Measurements from ENCODE around the gene GRIK2.

GRCh38 chr6:101728388-101728787 lies 334.9 kb downstream of the GRIK2 start:
- TF ChIP-seq EZH2 (IDR thresholded peaks at IDR 0.05; ENCODE audit: insufficient read depth, poor library complexity, severe bottlenecking) (no peak), EZH2phosphoT487 (IDR thresholded peaks at IDR 0.05; ENCODE audit: insufficient read depth, low read depth) (no peak)
